GM04504 (cell line): ENCODE results near the gene HLA-E.
"Not testable (repeated sequence)": the region's sequence is repeated elsewhere in the genome, so short reads cannot be mapped to it uniquely, and the experiment has no call there.

Experiments
- DNase-seq: peaks from one replicate; pipeline ENCODE4 v3.0.0-alpha.2; 2012; ENCODE audit warnings: low read depth

The HLA-E gene

GRCh38 chr6:30508890-30509736 is 19.8 kb downstream of the HLA-E start:
- DNase-seq = no peak

- DNase-seq = no peak
These were observed 21.3 kb downstream of the HLA-E start for GRCh38 chr6:30510419-30511168.

- no peak for DNase-seq
These were observed 21.8 kb downstream of the HLA-E start for GRCh38 chr6:30511169-30511546.

GRCh38 chr6:30513451-30513850 is 24.1 kb downstream of the HLA-E start:
- no peak for DNase-seq

- no peak for DNase-seq
These were observed 25.8 kb downstream of the HLA-E start for GRCh38 chr6:30515106-30515505.

GRCh38 chr6:30515944-30516753 is 26.8 kb downstream of the HLA-E start:
- DNase-seq = peak; percentile 83

GRCh38 chr6:30516754-30517076 is 27.4 kb downstream of the HLA-E start:
- DNase-seq = not testable (repeated sequence)

GRCh38 chr6:30517767-30518504 is 28.6 kb downstream of the HLA-E start:
- DNase-seq = not testable (repeated sequence)

GRCh38 chr6:30518505-30519145 is 29.3 kb downstream of the HLA-E start:
- DNase-seq = not testable (repeated sequence)

- DNase-seq = no peak
These were observed 31.2 kb downstream of the HLA-E start for GRCh38 chr6:30520522-30520921.

- DNase-seq = not testable (repeated sequence)
These were observed 31.8 kb downstream of the HLA-E start for GRCh38 chr6:30521082-30521481.

GRCh38 chr6:30521952-30522351 is 32.6 kb downstream of the HLA-E start:
- DNase-seq = not testable (repeated sequence)

- not testable (repeated sequence) for DNase-seq
These were observed 37.1 kb downstream of the HLA-E start for GRCh38 chr6:30526444-30526843.

GRCh38 chr6:30529349-30529875 is 40.1 kb downstream of the HLA-E start:
- DNase-seq = not testable (repeated sequence)

- no peak for DNase-seq
These were observed 40.7 kb downstream of the HLA-E start for GRCh38 chr6:30530014-30530413.

- DNase-seq = no peak
These were observed 44.4 kb downstream of the HLA-E start for GRCh38 chr6:30533460-30534294.

- no peak for DNase-seq
These were observed 48.6 kb downstream of the HLA-E start for GRCh38 chr6:30537931-30538330.

GRCh38 chr6:30541515-30542403 is 52.5 kb downstream of the HLA-E start:
- peak; percentile 47 for DNase-seq

GRCh38 chr6:30542404-30542725 is 53.1 kb downstream of the HLA-E start:
- DNase-seq = no peak
